ENCODE measurements around the gene ROR2.

DNA sequence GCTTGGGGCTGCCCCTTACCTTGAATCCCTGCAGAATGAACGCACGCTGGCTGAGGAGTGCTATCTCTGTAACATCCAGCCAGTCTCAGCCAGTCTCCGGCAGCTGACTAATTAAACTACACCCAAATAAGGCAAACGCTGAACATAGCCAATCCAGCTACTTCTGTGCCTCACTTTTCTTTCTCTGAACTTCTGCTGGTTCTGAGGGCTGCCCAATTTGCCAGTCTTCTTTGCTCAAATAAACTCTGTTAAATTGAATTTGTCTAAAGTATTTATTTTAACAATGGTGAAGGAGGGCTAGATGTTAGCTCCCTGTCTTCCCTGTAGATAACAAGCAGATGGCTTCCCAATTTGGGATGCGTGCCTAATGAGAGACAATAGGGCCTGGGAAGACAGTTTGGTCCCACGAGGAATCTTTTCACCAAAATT, 372.4 kb downstream of the ROR2 start:
- TF ChIP-seq HNF4A (conservative IDR thresholded peaks at IDR 0.05) (no peak), CTCF (IDR thresholded peaks at IDR 0.05; ENCODE audit: low read depth, low read length, missing input control) (no peak), REST (IDR thresholded peaks at IDR 0.05) (no peak)

All from liver (tissue), 3 donors.